GM12875 (cell line): ENCODE data around the gene CPE.
"Not testable (repeated sequence)": the region's sequence is repeated elsewhere in the genome, so short reads cannot be mapped to it uniquely, and the experiment has no call there.

Experiments
- H3K4me3 ChIP-seq: one replicate; pipeline ENCODE4 v1.5.1; 2011; ENCODE audit warnings: low read depth, low read length, control low read depth
- TF ChIP-seq, protein P1 (sequence below): IDR thresholded peaks from 2 replicates; pipeline ENCODE4 v1.5.1; 2011; ENCODE audit warnings: low read depth, mild to moderate bottlenecking, control low read depth, inconsistent platforms, low read length, moderate library complexity, borderline replicate concordance; ENCODE audit not compliant: insufficient read depth

CPE gene

DNA sequence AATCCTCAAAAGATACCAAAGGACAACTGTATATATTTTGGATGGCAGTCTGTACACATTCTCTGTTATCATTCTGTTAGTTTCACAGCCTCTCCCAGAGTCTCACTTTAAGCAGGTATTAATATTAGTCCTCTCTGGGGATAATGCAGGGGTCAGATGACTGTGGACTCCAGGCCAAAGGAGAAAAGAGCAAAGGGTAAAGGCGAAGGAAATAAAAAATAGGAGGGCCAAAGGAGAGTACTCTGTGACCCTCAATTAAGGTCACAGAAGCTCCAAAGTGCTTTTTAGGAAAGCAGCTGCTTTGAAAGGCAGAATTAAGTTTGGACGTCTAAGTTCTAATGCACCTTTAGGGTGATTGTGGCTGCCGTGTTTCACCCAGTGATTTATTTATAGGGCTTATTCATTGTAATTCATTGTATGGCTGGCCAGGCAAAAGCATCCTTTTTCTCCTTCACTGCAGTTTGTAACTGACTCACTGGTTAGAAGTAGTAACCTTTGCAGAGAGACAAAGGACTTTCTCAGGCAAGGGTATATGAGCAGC is 43.6 kb upstream of the CPE start:
- H3K4me3 ChIP-seq, result no peak overlapping the region
- TF ChIP-seq, protein P1, sequence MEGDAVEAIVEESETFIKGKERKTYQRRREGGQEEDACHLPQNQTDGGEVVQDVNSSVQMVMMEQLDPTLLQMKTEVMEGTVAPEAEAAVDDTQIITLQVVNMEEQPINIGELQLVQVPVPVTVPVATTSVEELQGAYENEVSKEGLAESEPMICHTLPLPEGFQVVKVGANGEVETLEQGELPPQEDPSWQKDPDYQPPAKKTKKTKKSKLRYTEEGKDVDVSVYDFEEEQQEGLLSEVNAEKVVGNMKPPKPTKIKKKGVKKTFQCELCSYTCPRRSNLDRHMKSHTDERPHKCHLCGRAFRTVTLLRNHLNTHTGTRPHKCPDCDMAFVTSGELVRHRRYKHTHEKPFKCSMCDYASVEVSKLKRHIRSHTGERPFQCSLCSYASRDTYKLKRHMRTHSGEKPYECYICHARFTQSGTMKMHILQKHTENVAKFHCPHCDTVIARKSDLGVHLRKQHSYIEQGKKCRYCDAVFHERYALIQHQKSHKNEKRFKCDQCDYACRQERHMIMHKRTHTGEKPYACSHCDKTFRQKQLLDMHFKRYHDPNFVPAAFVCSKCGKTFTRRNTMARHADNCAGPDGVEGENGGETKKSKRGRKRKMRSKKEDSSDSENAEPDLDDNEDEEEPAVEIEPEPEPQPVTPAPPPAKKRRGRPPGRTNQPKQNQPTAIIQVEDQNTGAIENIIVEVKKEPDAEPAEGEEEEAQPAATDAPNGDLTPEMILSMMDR, result no peak

DNA sequence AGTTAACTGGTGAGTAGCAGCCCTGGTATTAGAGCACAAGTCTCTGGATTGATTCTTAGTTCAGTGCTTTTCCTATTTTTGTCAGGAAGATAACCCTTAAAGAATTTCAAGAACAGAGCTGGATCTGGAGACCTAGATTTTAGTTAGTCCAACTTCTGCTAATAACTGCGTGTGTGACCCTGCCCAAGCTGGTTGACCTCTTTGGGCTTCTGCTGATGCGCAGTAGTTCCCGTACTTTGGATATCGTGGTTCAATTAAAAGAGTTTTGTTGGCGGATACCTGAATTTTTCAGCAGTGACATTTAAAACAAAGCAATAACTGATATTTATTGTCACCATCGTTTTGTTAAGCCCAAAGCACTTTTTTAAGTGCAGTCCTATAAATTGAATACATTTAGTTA is 42.1 kb upstream of the CPE start:
- H3K4me3 ChIP-seq, result no peak overlapping the region
- TF ChIP-seq, protein P1, result no peak

DNA sequence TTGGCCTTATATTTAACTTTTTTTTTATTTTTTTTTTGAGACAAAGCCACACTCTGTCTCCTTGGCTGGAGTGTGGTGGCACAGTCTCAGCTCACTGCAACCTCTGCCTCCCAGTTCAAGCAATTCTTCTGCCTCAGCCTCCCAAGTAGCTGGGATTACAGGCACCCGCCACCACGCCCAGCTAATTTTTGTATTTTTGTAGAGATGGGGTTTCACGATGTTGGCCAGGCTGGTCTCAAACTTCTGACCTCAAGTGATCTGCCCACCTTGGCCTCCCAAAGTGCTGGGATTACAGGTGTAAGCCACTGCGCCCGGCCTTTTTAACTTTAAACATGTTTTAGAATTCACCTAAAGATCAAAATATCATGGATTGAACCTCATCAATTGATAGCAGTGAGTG is 36.5 kb upstream of the CPE start:
- not testable (repeated sequence) for H3K4me3 ChIP-seq

GRCh38 chr4:165343353-165344191 is 35.2 kb upstream of the CPE start:
- TF ChIP-seq, protein P1, result 0 out of 2 replicates have a peak, but pooled peaks have one; percentile 27
- no peak overlapping the region for H3K4me3 ChIP-seq

GRCh38 chr4:165345666-165346417 is 33.0 kb upstream of the CPE start:
- TF ChIP-seq, protein P1, result no peak
- H3K4me3 ChIP-seq, result no peak overlapping the region

DNA sequence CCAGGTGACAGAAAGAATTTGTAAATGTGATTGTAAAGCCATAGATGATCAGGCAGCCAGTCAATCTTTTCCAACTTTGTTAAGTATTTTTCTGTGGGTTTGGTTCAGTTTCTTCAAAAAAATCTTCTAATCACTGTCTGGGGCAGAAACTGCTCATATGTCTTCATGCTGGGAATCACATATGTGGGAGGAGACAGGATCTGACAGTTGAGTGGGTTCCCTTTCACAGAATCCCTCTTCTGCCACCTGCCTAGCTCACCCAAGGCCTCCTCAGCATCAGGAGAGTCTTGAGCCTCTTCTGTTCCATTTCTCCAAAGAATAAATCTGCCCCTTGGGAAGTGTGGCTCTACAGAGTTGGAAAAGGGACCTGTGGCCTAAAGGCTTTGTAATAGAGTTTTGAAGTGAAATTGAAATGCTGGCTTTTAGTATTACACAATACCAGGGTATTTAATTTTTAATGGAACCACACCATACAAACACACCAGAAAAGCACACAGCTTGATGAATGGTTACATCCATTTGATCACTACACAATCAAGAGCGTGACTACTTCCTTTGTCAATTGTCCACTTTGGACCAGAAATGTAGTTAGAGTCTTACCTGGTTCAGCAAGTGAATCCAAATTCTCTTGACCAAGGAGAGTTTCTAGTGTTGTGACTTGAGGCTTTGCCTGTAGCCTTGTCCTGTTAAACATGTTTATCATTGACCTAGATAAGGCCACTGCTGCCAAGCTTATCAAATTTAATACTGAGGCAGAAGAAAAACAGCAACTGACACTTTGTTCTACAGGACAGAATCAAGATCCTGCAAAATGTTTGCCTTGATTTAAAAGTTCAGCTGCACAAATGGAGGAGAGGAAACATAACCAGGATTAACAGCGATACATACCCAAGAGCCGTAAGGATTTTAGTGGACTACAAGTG is 30.9 kb upstream of the CPE start:
- H3K4me3 ChIP-seq, result no peak overlapping the region
- TF ChIP-seq, protein P1, result no peak
